Measurements from ENCODE around the gene TLL2.

The TLL2 gene

DNA sequence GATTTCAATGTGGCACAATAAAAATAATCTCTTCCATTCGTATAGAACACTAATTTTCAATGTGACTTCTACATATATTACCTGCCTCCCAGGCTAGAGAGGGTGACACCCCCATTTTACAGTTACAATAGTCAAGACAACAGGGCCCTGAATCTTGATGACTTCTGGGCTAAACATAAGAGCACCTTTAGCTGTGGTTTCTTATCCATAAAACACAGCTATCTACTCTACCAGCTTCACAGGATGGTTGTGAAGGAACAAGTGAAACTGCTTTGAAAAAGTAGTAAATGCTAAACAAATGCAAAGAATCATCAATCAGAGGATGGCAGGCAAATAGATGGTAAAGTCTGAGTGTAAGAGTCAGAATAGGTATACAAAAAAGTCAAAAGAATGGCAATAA lies 3.6 kb upstream of the TLL2 start:
- TF ChIP-seq, protein P1, sequence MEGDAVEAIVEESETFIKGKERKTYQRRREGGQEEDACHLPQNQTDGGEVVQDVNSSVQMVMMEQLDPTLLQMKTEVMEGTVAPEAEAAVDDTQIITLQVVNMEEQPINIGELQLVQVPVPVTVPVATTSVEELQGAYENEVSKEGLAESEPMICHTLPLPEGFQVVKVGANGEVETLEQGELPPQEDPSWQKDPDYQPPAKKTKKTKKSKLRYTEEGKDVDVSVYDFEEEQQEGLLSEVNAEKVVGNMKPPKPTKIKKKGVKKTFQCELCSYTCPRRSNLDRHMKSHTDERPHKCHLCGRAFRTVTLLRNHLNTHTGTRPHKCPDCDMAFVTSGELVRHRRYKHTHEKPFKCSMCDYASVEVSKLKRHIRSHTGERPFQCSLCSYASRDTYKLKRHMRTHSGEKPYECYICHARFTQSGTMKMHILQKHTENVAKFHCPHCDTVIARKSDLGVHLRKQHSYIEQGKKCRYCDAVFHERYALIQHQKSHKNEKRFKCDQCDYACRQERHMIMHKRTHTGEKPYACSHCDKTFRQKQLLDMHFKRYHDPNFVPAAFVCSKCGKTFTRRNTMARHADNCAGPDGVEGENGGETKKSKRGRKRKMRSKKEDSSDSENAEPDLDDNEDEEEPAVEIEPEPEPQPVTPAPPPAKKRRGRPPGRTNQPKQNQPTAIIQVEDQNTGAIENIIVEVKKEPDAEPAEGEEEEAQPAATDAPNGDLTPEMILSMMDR (IDR thresholded peaks at IDR 0.05), result no peak
- H3K27ac ChIP-seq, result no peak overlapping the region
- no peak overlapping the region for H3K4me3 ChIP-seq
- DNase-seq (ENCODE audit: low spot score), result no peak

DNA sequence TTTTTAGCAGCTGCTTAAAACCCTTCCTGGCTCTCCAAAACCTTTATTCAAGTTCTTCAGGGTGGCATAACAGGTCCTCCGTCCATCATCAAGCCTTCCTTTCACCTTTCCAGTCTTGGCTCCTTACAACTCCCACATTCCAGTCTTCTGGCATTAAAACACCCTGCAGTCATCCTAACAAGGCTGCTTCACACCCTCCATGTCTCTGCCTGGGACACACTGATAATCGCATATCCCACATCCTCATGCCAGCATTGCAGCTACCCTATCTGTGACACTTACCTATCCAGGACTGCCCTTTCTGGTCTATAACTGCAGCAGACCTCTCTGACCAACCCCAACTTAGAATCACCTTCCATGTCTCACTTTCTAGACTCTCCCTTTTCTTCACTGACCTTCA lies 2.6 kb upstream of the TLL2 start:
- Histone ChIP-seq H3K27ac (no peak overlapping the region), H3K4me3 (no peak overlapping the region)
- DNase-seq (ENCODE audit: low spot score), result no peak
- TF ChIP-seq, protein P1 (IDR thresholded peaks at IDR 0.05), result no peak

GRCh38 chr10:96513305-96513697 lies 425 bp downstream of the TLL2 start:
- TF ChIP-seq, protein P1 (IDR thresholded peaks at IDR 0.05), result no peak
- DNase-seq (ENCODE audit: low spot score), result no peak
- Histone ChIP-seq H3K27ac (peak overlapping the region in 1 of 2 donors; percentile 42), H3K4me3 (peak overlapping the region; percentile 77)

DNA sequence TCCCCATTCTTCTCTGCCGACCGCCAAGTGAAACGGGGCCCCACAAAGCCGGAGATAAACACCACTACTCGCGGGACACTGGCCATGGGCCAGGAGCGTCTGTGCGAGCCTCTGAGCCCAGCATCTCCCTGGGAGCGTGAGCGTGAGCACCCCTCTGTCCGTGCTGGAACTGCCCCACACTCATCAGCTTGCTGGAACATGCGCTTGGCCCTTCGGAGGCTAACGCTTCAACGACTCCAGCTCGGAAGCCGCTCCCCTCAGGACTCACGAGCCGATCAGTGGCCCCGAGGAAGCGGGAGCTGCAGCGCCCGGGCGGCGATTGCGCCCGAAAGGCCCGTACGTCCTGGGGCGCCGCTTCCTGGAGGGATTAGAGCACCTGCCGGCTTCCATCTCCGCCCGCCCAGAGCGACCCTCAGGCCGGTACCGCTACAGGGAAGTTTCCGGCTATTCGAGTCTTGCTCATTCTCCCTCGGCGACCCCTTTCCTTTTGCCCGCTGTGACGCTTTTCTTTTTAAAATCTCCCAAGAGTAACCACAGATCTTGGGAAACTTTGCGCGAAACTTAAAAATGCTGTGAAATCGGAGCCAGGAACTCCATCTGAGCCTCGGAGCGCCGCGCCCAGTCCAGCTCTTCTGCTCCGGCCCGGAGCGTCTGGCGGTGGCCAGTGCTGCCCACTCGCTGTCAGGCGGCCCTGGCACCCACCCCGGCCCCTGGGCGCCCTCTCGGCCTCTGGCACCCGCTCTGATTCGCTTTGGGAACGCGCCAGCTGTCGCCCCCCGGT lies 1.0 kb downstream of the TLL2 start:
- no peak overlapping the region for H3K27ac ChIP-seq
- TF ChIP-seq, protein P1 (IDR thresholded peaks at IDR 0.05), result no peak
- no peak for DNase-seq (ENCODE audit: low spot score)
- H3K4me3 ChIP-seq, result peak overlapping the region; percentile 77

- TF ChIP-seq, protein P1 (IDR thresholded peaks at IDR 0.05), result no peak
- Histone ChIP-seq H3K27ac (no peak overlapping the region), H3K4me3 (no peak overlapping the region)
- DNase-seq (ENCODE audit: low spot score), result no peak
Observed at GRCh38 chr10:96511044-96511945, 2.4 kb downstream of the TLL2 start.

DNA sequence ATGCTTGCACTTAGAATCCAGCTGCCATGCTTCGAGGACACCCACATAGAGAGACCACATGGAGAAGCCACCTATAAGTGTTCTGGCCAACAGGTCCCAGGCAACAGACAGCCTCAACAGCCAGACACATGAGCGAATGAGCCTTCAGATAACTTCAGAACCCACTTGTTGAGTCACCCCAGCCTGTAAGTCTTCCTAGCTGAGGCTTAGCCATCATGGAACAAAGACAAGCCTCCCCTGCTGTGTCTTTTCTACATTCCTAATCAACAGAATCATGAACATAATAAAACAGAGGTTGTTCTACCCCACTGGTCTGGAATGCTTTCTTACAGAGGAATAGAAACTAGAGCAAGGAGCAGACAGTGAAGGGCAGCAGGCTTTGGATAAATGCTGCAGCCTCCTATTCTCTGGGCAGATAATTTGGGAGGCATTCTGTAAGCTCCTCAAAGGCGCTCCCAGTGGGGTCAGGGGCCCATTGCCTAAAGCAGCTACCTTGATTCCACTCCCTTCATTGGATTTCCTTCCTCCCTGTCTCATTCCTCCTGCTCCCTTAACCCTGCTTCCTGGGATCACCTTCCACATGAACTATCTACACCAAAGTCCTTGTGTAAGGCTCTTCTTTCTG lies 4.6 kb downstream of the TLL2 start:
- no peak overlapping the region for H3K4me3 ChIP-seq
- TF ChIP-seq, protein P1 (IDR thresholded peaks at IDR 0.05), result no peak
- no peak for DNase-seq (ENCODE audit: low spot score)
- H3K27ac ChIP-seq, result no peak overlapping the region
